Measurements from ENCODE around the gene LRTM2. TPM values are rescaled to one million over a fixed set of nuclear protein-coding genes. Genes with fewer than 3 reads are reported as not detected.

The LRTM2 gene
- not detected in 2 replicates for total RNA-seq

DNA sequence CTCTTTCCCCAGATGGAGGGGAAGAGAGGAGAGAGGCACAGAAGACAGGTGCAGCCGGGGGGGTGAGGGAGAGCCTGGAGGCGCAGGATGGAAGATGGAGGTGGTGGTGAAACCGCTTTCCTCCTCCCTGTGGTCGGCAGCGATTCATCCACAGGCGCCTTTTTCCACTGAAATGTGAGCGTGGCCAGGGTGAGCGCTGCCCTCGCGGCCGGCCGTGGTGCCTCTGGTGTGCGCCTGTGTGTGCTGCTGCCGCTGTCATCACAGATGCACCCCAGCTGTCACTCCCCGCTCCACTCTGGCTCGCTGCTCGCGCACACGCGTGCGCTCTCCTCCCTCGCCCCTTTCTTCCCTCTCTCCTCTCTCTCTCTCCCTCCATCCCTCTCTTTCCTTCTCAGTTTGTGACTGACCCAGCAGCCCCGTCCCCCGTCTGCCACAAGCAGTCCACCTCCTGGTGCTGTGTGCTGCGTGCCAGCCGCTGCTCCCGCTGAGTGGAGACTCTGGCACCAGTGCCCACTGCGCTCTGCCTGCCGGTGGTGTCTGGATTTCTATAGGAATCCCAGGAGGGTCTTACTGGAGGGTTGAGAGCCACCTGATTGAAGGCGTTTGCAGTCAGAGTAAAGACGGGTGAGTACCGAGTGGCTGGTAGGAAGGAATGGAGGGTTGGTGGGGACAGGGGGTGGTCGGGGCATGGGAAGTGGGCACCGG is at the start of gene LRTM2:
LRTM2 (plus strand) TSS at position 375 of the 705 bp plus-strand sequence. CDS start 7,584 bp downstream, outside the sequence.

Other genes with a start within 250 kb of the LRTM2 start
- 11.0 and 11.9 TPM in 2 replicates for gene FBXL14, start 226.0 kb upstream of the LRTM2 start, total RNA-seq
- gene WNT5B, start 191.3 kb upstream of the LRTM2 start, total RNA-seq, result 47.6 and 48.3 TPM in 2 replicates
- 21.4 and 24.5 TPM in 2 replicates for gene ADIPOR2, start 129.5 kb upstream of the LRTM2 start, total RNA-seq
- under 0.01 and 0.38 TPM in 2 replicates for gene CACNA2D4, start 98.1 kb downstream of the LRTM2 start, total RNA-seq
- 7.0 and 10.0 TPM in 2 replicates for gene DCP1B, start 183.9 kb downstream of the LRTM2 start, total RNA-seq
- 2.3 and 5.9 TPM in 2 replicates for gene CACNA1C, start 232.4 kb downstream of the LRTM2 start, total RNA-seq